ENCODE measurements around the gene IGHMBP2.

IGHMBP2 gene

GRCh38 chr11:68932358-68932757 lies 28.7 kb downstream of the IGHMBP2 start:
- DNase-seq (ENCODE audit: low read depth) = no peak
- no peak overlapping the region for H3K4me3 ChIP-seq (ENCODE audit: low read depth, low read length)
- TF ChIP-seq CTCF (IDR thresholded peaks at IDR 0.05; ENCODE audit: insufficient read depth, low read depth, low read length, missing control alignments) = no peak

GRCh38 chr11:68932933-68933577 lies 29.4 kb downstream of the IGHMBP2 start:
- no peak for DNase-seq (ENCODE audit: low read depth)
- no peak overlapping the region for H3K4me3 ChIP-seq (ENCODE audit: low read depth, low read length)
- TF ChIP-seq CTCF (IDR thresholded peaks at IDR 0.05; ENCODE audit: insufficient read depth, low read depth, low read length, missing control alignments) = no peak

- DNase-seq (ENCODE audit: low read depth) = no peak
- TF ChIP-seq CTCF (IDR thresholded peaks at IDR 0.05; ENCODE audit: insufficient read depth, low read depth, low read length, missing control alignments) = no peak
- no peak overlapping the region for H3K4me3 ChIP-seq (ENCODE audit: low read depth, low read length)
Observed at GRCh38 chr11:68933605-68934320, 30.1 kb downstream of the IGHMBP2 start.

- no peak for TF ChIP-seq CTCF (IDR thresholded peaks at IDR 0.05; ENCODE audit: insufficient read depth, low read depth, low read length, missing control alignments)
- no peak for DNase-seq (ENCODE audit: low read depth)
- H3K4me3 ChIP-seq (ENCODE audit: low read depth, low read length) = no peak overlapping the region
Observed at GRCh38 chr11:68934321-68934645, 30.6 kb downstream of the IGHMBP2 start.

- no peak overlapping the region for H3K4me3 ChIP-seq (ENCODE audit: low read depth, low read length)
- TF ChIP-seq CTCF (IDR thresholded peaks at IDR 0.05; ENCODE audit: insufficient read depth, low read depth, low read length, missing control alignments) = no peak
- no peak for DNase-seq (ENCODE audit: low read depth)
Observed at GRCh38 chr11:68934666-68935065, 31.0 kb downstream of the IGHMBP2 start.

- H3K4me3 ChIP-seq (ENCODE audit: low read depth, low read length) = no peak overlapping the region
- no peak for TF ChIP-seq CTCF (IDR thresholded peaks at IDR 0.05; ENCODE audit: insufficient read depth, low read depth, low read length, missing control alignments)
- no peak for DNase-seq (ENCODE audit: low read depth)
Observed at GRCh38 chr11:68935066-68935465, 31.4 kb downstream of the IGHMBP2 start.
